ENCODE measurements around the gene KLHDC7B.

The KLHDC7B gene

GRCh38 chr22:50548921-50549790 lies 3.5 kb downstream of the KLHDC7B start:
- DNase-seq: no peak

- DNase-seq: no peak
Measured at GRCh38 chr22:50550395-50550794, 4.7 kb downstream of the KLHDC7B start.

- DNase-seq: no peak
Measured at GRCh38 chr22:50551160-50551752, 5.6 kb downstream of the KLHDC7B start.

- DNase-seq: no peak
Measured at GRCh38 chr22:50553310-50553709, 7.6 kb downstream of the KLHDC7B start.

GRCh38 chr22:50556703-50557102 lies 11.0 kb downstream of the KLHDC7B start:
- no peak for DNase-seq

GRCh38 chr22:50560034-50560433 lies 14.3 kb downstream of the KLHDC7B start:
- no peak for DNase-seq

GRCh38 chr22:50561401-50562358 lies 16.0 kb downstream of the KLHDC7B start:
- DNase-seq: no peak

- peak; percentile 92 for DNase-seq
Measured at GRCh38 chr22:50562523-50563412, 17.1 kb downstream of the KLHDC7B start, which contains the start of gene SYCE3. TSS of gene SYCE3 (minus strand) at chr22:50562919. CDS start at chr22:50556405, 6,514 bp downstream.

GRCh38 chr22:50563413-50564160 lies 17.9 kb downstream of the KLHDC7B start:
- no peak for DNase-seq

GRCh38 chr22:50564289-50564688 lies 18.6 kb downstream of the KLHDC7B start:
- no peak for DNase-seq

- DNase-seq: no peak
Measured at GRCh38 chr22:50567721-50568252, 22.1 kb downstream of the KLHDC7B start.

GRCh38 chr22:50568626-50569025 lies 22.9 kb downstream of the KLHDC7B start:
- no peak for DNase-seq

- DNase-seq: no peak
Measured at GRCh38 chr22:50569041-50569459, 23.4 kb downstream of the KLHDC7B start.

GRCh38 chr22:50569896-50570535 lies 24.3 kb downstream of the KLHDC7B start:
- no peak for DNase-seq

GRCh38 chr22:50570861-50571260 lies 25.2 kb downstream of the KLHDC7B start:
- DNase-seq: no peak

GRCh38 chr22:50571264-50572175 lies 25.8 kb downstream of the KLHDC7B start:
- DNase-seq: no peak

- DNase-seq: no peak
Measured at GRCh38 chr22:50572965-50573364, 27.3 kb downstream of the KLHDC7B start.

- DNase-seq: no peak
Measured at GRCh38 chr22:50573491-50574382, 28.0 kb downstream of the KLHDC7B start.
